Erythroblast (primary cell): ENCODE data around the gene NOL3.

Experiments used
- GATA1 ChIP-seq: IDR thresholded peaks from 2 replicates; pipeline ENCODE4 v1.6.1; 2011; ENCODE audit warnings: low read depth, mild to moderate bottlenecking, control low read depth, low read length, moderate library complexity
- POLR2A ChIP-seq: IDR thresholded peaks from 2 replicates; pipeline ENCODE4 v1.6.1; 2011; ENCODE audit warnings: mild to moderate bottlenecking, low read length

- TF ChIP-seq POLR2A (no peak), GATA1 (no peak)
Measured at GRCh38 chr16:67167588-67167987, 2.8 kb upstream of the NOL3 start.
